ENCODE results near the gene SMURF2.

GRCh38 chr17:64608571-64608981 lies 53.5 kb downstream of the SMURF2 start:
- TF ChIP-seq ZFP30 (CRISPR knock-in tag; IDR thresholded peaks at IDR 0.05) (no peak), ZNF70 (CRISPR knock-in tag; IDR thresholded peaks at IDR 0.05) (no peak)
